LNCaP clone FGC (cell line): ENCODE measurements around the gene LAMTOR5.

Experiments used
- DNase-seq: peaks from one replicate; pipeline ENCODE4 v3.0.0-alpha.2; 2011; ENCODE audit warnings: low read depth
- H3K4me3 ChIP-seq: 2 replicates; pipeline ENCODE4 v1.5.1; 2011; ENCODE audit warnings: mild to moderate bottlenecking, low read depth, low read length, control low read depth
- CTCF ChIP-seq: IDR thresholded peaks from 2 replicates; pipeline ENCODE4 v1.5.1; 2012; ENCODE audit warnings: mild to moderate bottlenecking; ENCODE audit not compliant: control insufficient read depth, insufficient read depth; ENCODE audit errors: extremely low read depth

Gene LAMTOR5

GRCh38 chr1:110407260-110408210, at the start of gene LAMTOR5:
Gene LAMTOR5 (minus strand): TSS chr1:110407694. CDS start chr1:110407620, 74 bp downstream.
- peak within 1 kb of the TSS; percentile 75 for H3K4me3 ChIP-seq
- peak; percentile 89 for DNase-seq
- no peak for TF ChIP-seq CTCF

GRCh38 chr1:110457206-110457605, 49.7 kb upstream of the LAMTOR5 start:
- no peak overlapping the region for H3K4me3 ChIP-seq
- TF ChIP-seq CTCF, result no peak

GRCh38 chr1:110455151-110455550, 47.7 kb upstream of the LAMTOR5 start:
- DNase-seq, result no peak
- no peak for TF ChIP-seq CTCF
- H3K4me3 ChIP-seq, result no peak overlapping the region

More at GRCh38 chr1:110457206-110457605, 49.7 kb upstream of the LAMTOR5 start:
- no peak for DNase-seq

- TF ChIP-seq CTCF, result no peak
- H3K4me3 ChIP-seq, result no peak overlapping the region
- DNase-seq, result no peak
Measured at GRCh38 chr1:110454328-110454727, 46.8 kb upstream of the LAMTOR5 start.

GRCh38 chr1:110453829-110454228, 46.3 kb upstream of the LAMTOR5 start:
- TF ChIP-seq CTCF, result no peak
- no peak for DNase-seq
- H3K4me3 ChIP-seq, result no peak overlapping the region

DNA sequence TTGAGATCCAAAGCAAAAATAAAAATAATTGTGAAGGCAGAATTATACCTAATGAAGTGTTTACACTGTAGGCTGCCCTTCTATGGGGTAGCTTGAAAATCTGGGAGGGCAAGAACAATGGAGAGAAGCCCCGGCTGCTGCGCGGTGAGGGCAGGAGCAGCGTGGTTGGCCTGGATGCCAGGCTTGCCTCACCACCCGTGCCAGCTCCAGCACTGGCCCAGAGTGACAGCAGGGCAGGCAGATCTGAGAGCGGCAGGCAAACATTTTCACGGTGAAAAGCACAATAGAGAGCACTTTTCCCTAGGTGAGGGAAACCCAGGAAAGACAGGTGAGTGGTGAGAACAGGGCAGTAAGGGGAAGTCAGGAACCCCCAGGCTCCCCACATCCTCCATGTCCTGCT, 44.8 kb upstream of the LAMTOR5 start:
- TF ChIP-seq CTCF, result no peak
- no peak overlapping the region for H3K4me3 ChIP-seq
- no peak for DNase-seq
